HG03354 (cell line): ENCODE results near the gene CFAP45.
A peak's percentile ranks its signal among the peaks of the same experiment; 100 is the strongest.

ENCODE experiments used
- ATAC-seq: cut with Tn5 transposase; IDR thresholded peaks from one replicate; pipeline ENCODE4 v1.9.1; 2021; ENCODE audit warnings: mild to moderate bottlenecking; ENCODE audit not compliant: unreplicated experiment, poor library complexity, severe bottlenecking

The CFAP45 gene

GRCh38 chr1:159835862-159836525 lies 64.0 kb downstream of the CFAP45 start:
- no peak for ATAC-seq

- no peak for ATAC-seq
Measured at GRCh38 chr1:159835356-159835755, 64.6 kb downstream of the CFAP45 start.

- no peak for ATAC-seq
Measured at GRCh38 chr1:159832309-159832708, 67.7 kb downstream of the CFAP45 start.

- no peak for ATAC-seq
Measured at GRCh38 chr1:159831412-159832141, 68.4 kb downstream of the CFAP45 start.

GRCh38 chr1:159830722-159831121 lies 69.2 kb downstream of the CFAP45 start:
- ATAC-seq: no peak

GRCh38 chr1:159829822-159830465 lies 70.0 kb downstream of the CFAP45 start:
- ATAC-seq: no peak

GRCh38 chr1:159829273-159829634 lies 70.7 kb downstream of the CFAP45 start:
- ATAC-seq: peak; percentile 87

- no peak for ATAC-seq
Measured at GRCh38 chr1:159828581-159829272, 71.2 kb downstream of the CFAP45 start.

- no peak for ATAC-seq
Measured at GRCh38 chr1:159828176-159828575, 71.8 kb downstream of the CFAP45 start.

- no peak for ATAC-seq
Measured at GRCh38 chr1:159827549-159827948, 72.4 kb downstream of the CFAP45 start.

- no peak for ATAC-seq
Measured at GRCh38 chr1:159827102-159827490, 72.9 kb downstream of the CFAP45 start.

- ATAC-seq: no peak
Measured at GRCh38 chr1:159826441-159827101, 73.4 kb downstream of the CFAP45 start, which contains the start of gene SLAMF8. SLAMF8 (plus strand) TSS chr1:159826873; CDS start chr1:159826899, 26 bp downstream.

GRCh38 chr1:159825564-159825963 lies 74.4 kb downstream of the CFAP45 start:
- ATAC-seq: no peak

- no peak for ATAC-seq
Measured at GRCh38 chr1:159823406-159823805, 76.6 kb downstream of the CFAP45 start.
